ENCODE data around the gene SLC52A3.
A peak's percentile ranks its signal among the peaks of the same experiment; 100 is the strongest.
"Not testable (repeated sequence)": the region's sequence is repeated elsewhere in the genome, so short reads cannot be mapped to it uniquely, and the experiment has no call there.

The SLC52A3 gene

DNA sequence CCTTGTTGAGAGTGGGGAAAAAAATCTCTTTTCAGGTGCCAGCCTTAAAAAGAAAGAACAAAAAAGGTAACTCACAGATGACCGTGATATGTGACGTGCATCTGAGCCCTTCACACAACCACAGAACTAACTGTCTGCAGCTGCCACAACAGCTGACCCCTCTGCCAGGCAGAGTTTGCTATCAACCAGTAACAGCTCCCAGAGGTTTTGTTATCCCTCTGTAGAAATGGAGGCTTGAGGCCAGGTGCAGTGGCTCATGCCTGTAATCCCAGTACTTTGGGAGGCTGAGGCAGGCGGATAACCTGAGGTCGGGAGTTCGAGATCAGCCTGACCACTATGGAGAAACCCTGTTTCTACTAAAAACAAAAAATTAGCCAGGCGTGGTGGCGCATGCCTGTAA is 42.8 kb downstream of the SLC52A3 start:
- no peak for DNase-seq

DNA sequence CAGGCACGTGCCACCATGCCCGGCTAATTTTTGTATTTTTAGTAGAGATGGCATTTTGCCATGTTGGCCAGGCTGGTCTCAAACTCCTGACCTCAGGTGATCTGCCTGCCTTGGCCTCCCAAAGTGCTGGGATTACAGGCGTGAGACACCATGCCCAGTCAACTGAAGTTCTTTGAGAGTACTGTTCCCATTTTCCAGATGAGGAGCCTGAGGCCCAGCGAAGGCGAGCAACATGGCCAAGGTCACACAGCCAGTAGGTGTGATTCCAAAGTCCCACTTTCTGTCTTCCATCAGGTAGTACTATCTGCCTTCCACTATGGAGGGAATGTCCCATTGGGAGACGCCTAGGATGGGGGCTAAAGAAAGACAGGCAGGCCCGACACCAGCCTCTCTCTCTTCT is 43.5 kb downstream of the SLC52A3 start:
- not testable (repeated sequence) for DNase-seq

DNA sequence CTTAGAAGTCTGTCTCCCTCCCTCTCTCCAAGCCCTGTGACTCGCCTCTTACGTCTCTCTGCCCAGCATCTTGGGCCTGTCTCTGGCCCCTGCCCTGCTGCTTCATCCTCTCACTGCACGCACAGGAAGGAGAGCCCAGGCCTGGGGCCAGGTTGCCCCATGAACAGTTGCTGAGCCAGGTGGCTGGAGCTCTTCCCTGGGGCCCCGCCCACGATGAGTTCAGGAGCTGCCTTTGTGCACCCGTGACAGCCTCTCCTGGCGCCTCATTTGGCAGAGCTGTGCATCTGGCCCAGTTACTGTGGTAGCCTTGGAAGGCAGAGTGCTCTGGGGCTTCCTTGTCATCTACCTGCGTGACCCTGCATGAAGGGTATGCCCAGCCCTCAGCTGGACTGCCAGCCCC is 44.5 kb downstream of the SLC52A3 start:
- DNase-seq = peak; percentile 66

DNA sequence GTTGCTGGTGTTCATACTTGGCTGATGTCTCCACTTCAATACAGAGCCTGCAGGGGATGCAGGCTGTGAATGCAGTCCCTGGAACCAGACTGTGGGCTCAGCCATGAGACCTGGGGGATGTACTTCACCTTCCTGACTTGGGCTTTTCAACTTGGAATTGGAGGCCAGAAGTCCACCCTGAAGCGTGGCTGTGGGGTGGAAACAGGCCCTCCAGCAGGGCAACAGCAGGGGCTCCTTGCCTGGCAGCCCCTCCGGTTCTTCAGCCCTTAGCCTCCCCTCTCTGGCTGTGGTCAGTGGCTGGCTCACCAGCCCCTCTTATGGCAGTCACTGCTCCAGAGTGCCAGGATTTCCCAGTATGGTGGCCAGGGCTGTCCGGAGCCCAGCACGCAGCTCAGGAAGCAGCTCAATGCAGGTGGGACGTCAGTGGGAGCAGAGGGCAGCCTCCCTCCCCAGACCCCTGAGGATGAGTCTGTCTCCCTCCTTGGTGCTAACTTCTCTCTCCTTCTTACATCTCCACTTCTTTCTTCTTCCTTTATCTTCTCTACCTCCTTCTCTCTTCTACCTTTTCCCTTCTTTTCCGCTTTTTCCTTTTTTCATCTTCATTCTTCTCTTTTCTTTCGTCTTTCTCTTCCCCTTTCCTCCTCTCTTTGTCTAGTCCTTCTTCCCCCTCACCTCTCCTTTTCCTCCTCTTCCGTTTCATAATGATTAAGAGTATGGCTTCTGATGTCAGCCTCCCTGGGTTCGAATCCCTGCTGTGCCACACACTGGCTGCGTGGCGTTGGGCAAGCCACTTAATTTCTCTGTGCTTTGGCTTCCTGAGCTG is 45.3 kb downstream of the SLC52A3 start:
- DNase-seq = no peak

DNA sequence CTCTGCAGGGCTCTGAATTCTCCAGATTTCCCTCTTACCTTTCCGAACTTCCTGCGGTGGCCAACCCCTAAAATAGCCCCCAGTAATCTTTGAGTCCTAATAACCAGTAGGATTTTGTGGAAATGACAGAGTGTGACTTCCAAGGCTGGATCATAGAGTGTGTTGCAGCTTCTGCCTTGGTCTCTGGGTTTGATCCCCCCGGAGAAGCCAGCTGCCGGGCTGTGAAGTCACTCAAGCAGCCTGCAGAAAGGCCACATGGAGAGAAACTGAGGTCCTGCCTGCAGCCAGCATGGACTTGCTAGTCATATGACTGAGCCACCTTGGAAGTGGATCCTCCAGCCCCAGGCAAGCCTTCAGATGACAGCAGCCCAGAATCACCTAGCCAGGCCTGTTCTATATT is 46.4 kb downstream of the SLC52A3 start:
- DNase-seq = no peak

DNA sequence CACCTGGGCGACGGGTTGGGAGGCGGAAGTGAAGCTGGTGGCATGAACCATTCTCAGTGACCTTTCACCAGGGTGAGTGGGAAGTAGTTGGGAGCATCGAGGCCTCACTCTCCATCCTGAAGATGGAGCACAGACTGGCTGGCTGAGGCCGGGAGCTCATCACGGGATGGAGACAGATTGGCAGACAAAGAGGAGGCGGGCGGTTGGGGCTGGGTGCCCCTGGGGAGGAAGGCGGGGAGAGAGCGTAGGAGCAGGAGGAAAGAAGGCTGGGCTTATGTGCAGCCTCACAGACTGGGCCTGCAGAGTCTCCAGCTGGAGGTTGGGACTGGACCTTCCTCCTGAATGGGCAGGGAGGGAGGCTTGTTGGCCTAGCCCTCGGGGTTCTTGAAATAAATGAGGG is 48.5 kb downstream of the SLC52A3 start:
- DNase-seq = peak; percentile 45

DNA sequence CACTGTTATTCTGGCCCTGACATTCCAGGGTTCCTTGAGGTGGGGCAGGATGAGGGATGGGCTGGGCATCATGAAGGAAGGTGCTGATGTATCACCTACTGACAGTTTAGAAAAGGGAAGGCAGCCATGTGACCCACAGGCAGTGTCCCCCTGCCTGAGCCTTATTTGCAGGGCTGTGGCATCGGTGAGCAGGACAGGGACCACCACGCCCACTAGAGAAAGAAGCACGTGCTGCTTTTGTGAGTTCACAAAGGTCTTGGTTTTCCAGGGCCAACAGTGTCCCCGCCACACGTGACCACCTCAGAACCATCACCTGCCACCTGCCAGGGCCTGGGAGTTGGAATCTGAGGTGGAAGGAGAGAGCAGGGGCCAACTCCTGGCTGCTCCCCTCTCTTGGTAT is 49.2 kb downstream of the SLC52A3 start:
- DNase-seq = no peak

DNA sequence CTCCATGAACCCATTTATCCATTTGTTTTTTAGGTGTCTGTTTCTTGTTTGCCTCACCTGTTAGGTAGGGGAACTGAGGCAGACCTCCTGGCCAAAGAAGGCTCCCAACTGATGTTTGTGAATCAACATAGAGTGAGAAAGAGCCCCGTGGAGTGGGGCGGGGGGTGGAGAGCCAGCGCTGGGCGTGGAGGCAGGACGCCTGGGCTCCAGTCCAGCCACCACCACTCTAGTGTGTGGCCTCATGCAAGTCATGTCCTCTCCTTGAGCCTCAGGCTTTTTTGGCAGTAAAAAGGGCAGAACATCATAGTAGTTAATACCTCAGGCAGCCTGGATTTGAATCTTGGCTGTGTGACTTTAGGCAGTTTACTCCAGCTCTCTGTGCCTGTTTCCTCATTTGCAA is 50.5 kb downstream of the SLC52A3 start:
- DNase-seq = no peak

DNA sequence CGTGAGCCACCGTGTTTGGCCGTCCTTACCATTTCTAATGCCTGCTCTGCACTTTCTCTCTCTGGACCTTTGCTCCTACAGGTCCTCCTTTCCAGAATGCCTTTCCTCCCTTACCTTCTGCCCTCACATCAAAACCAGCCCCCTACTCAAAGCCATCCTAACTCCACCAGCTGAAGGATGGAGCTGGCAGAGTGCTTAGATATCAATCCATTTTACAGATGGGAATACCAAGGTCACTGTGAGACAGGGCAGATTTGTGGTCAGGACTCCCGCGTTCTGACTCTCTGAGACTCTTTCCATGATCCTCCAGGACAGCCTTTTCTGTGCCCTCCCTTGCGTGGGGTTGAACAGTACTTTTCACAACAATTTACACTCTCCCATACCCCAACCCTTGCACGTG is 51.0 kb downstream of the SLC52A3 start:
- DNase-seq = no peak

DNA sequence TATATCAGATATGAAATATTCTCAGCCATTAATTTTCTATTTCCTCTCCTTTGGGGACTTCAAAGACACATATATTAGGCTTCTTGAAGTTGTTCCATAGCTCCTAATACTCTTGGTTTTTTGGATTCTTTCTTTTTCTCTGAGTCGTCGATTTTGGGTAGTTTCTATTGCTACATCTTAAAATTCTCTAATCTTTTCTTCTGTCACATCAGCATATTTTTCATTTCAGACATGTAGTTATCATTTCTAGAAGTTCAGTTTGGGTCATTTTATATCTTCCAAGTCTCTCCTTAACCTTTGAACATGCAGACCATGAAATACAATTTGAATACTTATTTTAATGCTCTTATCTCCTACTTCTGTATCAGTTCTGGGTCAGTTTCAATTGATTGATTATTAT is 53.8 kb downstream of the SLC52A3 start:
- DNase-seq = no peak

DNA sequence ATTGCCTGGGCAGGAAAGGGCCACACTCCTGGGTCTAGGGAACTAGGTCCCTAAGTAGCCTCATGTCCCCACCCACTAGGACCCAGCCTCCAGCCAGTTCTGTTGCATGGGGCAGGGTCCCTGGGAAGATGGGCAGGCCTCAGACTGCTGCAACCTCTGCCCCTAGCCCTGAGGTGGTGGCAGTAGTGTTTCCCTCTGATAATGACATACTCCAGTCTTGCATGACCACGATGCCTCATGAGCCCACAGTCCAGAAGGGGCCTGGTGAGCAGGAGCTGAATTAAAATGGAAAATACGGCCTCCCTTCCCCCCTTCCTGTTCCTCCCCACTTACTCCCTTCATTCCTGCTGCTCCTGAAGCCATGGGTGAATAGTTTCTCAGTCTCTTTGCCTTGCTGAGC is 56.7 kb downstream of the SLC52A3 start:
- DNase-seq = no peak

DNA sequence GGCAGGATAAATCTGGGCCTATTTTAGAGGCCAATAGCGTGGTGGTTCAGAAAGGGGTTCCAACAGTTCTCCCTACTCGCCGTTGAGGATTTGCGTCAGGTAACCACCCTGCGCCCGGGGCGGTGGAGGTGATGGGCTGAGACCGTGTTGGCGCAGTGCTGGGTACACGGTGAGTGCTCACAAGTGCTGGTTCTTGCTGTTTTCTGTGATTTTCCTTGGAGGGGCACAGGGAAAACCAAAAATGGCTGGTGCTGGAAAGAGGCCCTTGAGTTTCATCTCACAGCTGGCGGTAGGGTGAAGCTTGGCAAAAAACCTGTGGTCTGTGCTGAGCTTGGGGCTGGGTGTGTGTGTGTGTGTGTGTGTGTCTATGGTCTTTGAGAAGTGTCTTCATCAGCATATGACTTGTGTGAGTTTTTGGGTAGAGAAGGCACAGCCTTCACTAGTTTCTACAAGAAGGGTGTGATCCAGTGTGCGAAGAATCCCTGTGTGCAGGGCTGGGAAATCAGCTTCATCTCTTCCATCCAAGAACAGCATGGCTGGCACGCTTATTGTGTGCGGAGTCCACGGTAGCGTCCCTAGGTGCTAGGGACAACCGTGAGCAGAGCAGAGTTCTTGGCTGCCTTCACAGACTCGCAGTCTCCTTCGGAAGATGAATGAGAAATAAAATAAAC is 57.4 kb downstream of the SLC52A3 start:
- DNase-seq = no peak

Measured in NCI-H82 (cell line).